Stimulated activated CD4-positive, alpha-beta T cell treated with anti-CD3 and anti-CD28 coated beads, Interleukin-4, amount 100 ng/mL, for 24 hours (primary cell): ENCODE results near the gene MACROH2A2.
"Not testable (repeated sequence)": the region's sequence is repeated elsewhere in the genome, so short reads cannot be mapped to it uniquely, and the experiment has no call there.

Source experiments
- DNase-seq: peaks from one replicate; pipeline ENCODE4 v3.0.0-alpha.2; 2020

Gene MACROH2A2

GRCh38 chr10:70052462-70053217 lies at the start of gene MACROH2A2:
TSS of gene MACROH2A2 (plus strand) at chr10:70052846. CDS start at chr10:70075659, 22,813 bp downstream.
- no peak for DNase-seq

DNA sequence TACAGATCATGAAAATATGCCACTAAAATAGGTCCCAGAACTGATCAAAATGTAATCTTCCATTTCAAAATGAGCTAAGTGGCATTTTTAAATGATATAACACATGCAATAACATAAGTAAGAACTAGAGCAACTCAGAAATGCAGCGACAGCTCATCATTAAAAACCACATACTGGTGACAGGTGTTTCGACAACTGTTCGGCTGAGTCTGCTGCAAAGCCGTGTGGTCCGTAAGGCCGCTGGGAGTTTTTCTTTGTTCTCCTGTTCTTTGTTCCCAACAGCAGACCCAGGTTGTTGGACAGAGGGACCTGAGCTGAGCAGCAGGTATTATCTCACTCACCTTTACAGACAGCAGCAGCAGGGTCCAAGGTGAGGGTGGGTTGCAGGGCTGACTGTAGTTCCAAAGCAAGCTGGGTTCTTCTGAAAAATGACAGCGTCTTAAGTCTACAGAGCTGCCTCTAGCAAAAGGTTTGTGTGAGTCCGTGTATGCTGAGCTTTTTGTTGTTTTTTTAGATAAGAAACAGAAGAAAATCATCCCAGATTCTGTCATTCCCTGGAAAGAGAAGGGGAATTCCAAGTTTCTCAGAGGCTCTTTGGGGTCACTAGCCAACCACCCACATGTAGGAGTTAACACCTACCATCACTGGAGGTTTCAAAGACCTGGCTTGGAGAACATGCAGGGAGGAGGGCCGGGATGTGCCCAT lies 45.4 kb upstream of the MACROH2A2 start:
- DNase-seq: no peak

- no peak for DNase-seq
Observed at GRCh38 chr10:70031215-70031614, 21.4 kb upstream of the MACROH2A2 start.

- no peak for DNase-seq
Observed at GRCh38 chr10:70032667-70033289, 19.9 kb upstream of the MACROH2A2 start.

- no peak for DNase-seq
Observed at GRCh38 chr10:70034232-70034631, 18.4 kb upstream of the MACROH2A2 start.

DNA sequence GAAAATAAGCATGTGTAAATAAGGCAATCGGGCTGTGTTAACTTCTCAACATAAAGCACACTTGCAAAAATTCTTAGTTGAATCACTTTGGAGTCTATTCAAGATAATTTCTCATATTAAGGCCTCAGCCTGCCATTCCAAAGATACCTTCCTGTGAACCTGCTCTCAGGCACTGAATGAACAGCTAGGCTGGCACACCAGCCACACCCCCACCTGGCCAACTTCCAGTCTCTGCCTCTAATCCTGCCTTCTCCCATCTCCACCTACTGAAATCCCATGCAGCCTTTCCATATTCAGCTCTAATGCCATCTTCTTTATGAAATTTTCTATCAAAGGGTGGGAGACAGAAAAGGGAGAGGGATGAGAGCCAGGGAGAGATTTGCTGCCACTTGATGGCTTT lies 17.1 kb upstream of the MACROH2A2 start:
- no peak for DNase-seq

DNA sequence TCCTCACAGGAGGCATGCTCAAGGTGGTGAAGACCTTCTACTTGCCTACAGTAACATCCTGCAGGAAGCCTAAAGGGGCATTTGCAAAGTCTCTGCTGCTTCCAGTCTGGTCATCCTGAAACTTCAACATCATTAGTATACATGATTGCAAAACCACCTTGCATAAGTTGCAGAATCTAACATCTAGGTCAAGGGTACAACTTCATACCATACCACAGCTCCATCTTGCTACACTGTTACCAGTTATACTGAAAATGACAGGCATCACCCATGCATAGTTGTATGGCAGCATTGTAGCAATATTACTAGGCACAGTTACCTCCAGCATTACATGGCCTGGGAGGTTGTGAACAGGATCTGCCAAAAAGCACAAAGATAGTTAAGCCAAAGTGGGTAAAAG lies 13.7 kb upstream of the MACROH2A2 start:
- DNase-seq: no peak

DNA sequence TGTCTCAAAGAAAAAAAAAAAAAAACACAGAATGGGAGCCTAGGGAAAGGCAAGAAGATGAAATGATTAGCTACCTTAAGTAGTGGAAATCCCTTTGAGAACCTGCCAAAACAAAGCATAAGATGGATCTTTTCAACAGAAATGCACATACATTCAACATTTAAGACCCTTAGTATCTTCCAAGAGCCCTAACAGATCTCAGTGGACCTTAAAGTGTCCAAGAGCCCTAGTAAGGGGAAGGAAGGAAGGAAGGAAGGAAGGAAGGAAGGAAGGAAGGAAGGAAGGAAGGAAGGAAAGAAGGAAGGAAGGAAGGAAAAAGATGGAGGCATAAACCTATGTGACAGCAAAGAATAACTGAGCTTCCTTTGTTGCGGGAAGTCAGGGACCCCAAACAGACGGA lies 11.6 kb upstream of the MACROH2A2 start:
- DNase-seq: no peak

- DNase-seq: not testable (repeated sequence)
Observed at GRCh38 chr10:70041739-70042138, 10.9 kb upstream of the MACROH2A2 start.

DNA sequence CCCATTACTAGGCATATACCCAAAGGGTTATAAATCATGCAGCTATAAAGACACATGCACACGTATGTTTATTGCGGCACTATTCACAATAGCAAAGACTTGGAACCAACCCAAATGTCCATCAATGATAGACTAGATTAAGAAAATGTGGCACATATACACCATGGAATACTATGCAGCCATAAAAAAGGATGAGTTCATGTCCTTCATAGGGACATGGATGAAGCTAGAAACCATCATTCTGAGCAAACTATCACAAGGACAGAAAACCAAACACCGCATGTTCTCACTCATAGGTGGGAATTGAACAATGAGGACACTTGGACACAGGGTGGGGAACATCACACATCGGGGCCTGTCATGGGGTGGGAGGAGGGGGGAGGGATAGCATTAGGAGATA lies 5.6 kb upstream of the MACROH2A2 start:
- DNase-seq: not testable (repeated sequence)

- no peak for DNase-seq
Observed at GRCh38 chr10:70048030-70048723, 4.5 kb upstream of the MACROH2A2 start.

GRCh38 chr10:70051848-70052247 lies 798 bp upstream of the MACROH2A2 start:
- DNase-seq: no peak

DNA sequence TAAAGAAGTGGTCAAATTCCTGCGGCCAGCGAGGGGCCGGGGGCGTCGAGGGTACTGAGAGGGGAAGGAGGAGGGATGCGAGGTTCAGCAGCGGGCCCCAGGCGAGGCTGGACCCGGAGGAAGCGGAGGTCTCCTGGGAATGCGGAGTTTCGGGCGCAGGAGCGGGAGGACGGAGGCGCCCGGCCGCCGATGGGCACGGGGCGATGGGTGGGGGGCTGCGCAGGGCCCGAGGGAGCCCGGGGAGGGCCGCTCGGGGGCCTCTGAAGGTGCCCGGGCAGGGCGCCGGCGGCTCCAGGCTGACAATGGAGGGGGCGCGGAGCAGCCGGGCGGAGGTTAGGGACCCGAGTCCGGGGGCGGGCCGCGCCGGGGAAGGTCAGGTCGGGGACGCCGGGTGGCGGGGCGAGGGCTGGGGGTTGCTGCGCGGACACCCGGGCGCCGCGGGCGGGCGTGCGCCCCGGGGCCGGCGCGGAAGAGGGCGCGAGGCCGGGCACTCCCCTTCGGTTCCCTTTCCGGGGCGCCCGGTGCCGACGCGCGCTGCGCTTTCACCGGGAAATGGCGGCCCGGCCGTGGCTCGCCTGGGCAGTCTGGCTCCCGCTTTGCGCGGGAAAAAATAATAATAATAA lies 683 bp downstream of the MACROH2A2 start:
- no peak for DNase-seq

- no peak for DNase-seq
Observed at GRCh38 chr10:70053841-70054288, 1.2 kb downstream of the MACROH2A2 start.

DNA sequence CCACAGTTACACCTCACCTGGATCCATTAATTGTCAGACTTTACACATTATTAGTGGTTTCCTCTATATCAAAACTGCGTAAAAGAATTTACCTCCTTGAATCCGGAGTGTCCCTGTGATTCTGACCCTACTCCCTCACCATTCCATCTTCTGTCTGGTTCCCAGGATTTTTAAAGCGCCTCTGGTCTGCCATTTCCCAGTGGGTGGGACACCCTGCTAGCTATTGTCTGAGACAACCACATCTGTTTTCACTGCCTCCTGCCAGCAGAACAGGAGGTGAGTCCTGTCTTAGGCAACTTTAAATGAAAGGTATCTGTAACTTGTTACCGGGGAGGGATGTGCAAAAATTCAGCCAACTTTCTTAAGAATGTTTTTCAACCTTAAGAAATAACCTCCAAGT lies 2.3 kb downstream of the MACROH2A2 start:
- no peak for DNase-seq

DNA sequence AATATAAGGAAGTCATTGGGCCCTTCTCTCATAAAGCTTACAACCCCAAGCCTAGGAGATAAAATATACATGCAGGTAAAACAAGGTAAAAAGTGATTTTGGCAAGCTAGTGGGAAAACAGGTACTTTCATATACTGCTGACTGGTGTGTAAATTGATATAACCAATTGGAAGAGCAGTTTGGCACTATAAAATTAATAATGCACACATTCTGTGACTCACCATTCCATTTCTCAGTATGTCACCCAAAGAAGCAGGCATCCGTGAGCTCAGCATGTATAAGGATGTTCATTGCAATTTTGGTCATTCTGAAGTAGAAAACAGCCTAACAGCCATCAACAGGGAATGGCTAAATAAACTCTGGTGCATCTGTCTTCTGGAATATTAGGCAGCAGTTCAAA lies 2.9 kb downstream of the MACROH2A2 start:
- no peak for DNase-seq

DNA sequence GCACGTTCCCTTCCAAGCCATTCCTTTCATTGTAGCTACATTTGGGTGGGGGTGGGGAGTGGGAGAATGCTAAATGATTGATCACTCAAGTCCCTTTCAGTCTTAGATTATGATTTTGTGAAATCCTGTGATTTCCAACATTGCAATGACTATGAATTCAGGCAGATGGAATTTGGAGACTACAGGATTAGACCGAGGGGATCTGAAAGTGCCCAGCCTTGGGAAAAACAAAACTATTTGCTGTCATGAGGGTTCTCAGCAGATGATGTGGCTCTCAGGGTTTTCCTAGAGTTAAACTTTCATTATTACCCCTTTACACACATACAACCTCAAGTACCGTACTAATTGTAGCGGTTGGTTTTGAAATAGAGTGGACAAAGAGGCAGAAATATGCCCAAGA lies 4.7 kb downstream of the MACROH2A2 start:
- DNase-seq: no peak

DNA sequence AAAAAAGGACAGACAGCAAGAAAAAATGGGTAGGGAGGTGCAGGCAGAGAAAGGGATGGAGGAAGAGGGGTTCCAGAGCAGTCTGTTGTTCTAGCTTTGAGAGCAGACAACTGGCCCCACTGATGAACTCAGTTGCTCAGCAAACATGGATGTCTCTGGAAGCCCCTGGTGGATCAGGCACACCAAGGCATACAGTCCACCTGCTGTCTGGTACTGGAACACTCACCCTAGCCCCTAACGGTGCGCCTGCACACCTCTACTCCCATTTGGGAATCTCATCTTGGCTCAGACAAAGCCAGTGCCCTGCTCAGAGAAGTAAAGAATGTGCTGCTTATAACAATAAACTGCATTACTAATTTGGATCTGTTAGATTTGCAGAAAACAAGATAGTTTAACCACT lies 7.7 kb downstream of the MACROH2A2 start:
- DNase-seq: no peak

GRCh38 chr10:70063418-70064098 lies 10.9 kb downstream of the MACROH2A2 start:
- no peak for DNase-seq

DNA sequence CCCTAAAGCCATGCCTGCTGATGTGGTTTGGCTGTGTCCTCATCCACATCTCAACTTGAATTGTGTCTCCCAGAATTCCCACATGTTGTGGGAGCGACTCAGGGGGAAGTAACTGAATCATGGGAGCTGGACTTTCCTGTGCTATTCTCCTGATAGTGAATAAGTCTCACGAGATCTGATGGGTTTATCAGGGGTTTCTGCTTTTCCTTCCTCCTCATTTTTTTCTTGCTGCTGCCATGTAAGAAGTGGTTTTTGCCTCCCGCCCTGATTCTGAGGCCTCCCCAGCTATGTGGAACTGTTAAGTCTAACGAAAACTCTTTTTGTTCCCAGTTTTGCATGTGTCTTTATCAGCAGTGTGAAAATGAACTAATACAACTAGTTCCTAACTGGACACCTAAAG lies 11.8 kb downstream of the MACROH2A2 start:
- DNase-seq: no peak

DNA sequence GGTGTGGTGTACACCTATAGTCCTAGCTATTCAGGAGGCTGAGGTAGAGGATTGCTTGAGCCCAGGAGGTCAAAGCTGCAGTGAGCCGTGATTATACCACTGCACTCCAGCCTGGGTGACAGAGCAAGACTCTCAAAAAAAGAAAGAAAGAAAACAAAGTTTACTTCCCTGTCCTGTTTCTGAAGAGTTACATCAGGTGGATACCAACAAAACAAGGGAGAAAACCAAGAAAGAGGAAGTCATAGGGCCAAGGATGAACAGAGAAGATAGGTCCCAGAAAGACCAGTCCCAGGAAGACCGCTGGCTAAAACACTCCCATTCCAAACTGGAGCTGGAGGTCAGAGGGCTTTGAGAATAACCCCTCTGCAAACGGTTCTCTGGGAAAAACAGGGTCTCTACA lies 13.5 kb downstream of the MACROH2A2 start:
- DNase-seq: no peak

GRCh38 chr10:70067586-70067985 lies 14.9 kb downstream of the MACROH2A2 start:
- no peak for DNase-seq
